GM15510 (cell line): ENCODE measurements around the gene ZBTB7C.

ENCODE experiments used
- POLR2A ChIP-seq: IDR thresholded peaks from 3 replicates; pipeline ENCODE4 v1.6.1; 2011; ENCODE audit warnings: borderline replicate concordance; ENCODE audit not compliant: insufficient read length; ENCODE audit errors: extremely low read depth

The ZBTB7C gene

DNA sequence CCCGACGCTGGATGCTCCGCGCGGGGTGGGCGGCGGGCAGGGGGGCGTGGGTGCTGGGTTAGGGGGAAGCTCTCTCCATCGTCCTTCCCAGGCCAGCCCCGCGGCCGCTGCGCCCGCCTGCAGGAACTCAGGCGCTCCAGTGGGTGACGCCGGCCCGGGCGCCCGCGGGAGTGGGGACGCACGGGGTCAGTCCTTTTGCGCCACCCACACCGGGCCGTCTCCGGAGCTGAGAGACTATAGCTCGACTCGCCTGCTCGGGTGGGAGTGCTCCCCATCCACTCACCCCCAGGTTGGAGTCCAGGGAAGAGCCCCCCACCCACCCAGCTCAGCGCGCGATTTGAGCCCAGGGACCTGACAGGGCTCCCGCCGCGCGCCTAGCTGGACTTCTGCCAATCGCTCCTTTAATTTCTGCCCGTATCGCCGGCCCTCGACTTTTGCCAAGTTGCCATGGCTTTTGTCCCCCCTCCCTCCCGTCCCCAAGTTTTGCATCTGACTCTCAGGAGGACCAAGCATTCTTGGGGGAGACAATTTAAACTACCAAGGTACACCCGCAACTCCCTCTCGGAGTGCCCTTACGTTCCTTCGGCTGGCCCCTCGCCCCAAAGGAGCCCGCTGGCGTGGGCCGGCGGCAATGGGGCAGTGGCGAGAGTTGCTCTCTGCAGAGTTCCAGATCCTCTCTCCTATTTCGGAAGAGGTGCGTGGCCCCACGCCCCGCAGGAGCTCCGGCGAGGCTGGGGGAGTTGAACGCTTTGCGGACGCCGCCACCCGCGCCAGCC is 272.9 kb downstream of the ZBTB7C start:
- no peak for TF ChIP-seq POLR2A

DNA sequence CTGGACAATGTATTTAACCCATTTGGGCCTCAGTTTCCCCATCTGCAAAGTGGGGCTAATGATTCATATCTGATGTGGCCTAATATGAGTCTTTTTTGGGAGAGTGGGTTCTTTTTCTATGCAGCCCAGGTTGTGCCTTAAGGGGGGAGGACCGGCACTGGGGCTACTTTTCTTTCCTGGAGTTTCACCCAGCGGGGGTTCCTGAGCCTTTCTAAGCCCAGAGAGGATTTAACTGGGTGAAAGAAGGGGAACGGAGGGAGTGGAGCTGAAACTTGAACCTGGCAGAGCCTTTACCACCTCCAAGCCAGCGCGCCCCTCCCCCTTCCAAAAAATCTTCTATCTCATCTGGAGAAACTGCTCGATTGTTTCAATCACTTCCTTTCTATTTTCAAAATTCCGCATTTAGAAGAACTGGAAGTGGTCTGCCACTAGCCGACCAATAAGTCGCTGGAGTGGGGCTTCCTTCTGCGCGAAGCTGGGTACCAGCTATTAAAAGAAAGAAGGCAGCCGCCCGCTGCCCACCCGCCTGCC is 273.7 kb downstream of the ZBTB7C start:
- no peak for TF ChIP-seq POLR2A

- no peak for TF ChIP-seq POLR2A
These were observed 274.6 kb downstream of the ZBTB7C start for GRCh38 chr18:48134609-48135008.

- no peak for TF ChIP-seq POLR2A
These were observed 275.4 kb downstream of the ZBTB7C start for GRCh38 chr18:48133671-48134251.

GRCh38 chr18:48132797-48133655 is 276.2 kb downstream of the ZBTB7C start:
- TF ChIP-seq POLR2A = no peak

DNA sequence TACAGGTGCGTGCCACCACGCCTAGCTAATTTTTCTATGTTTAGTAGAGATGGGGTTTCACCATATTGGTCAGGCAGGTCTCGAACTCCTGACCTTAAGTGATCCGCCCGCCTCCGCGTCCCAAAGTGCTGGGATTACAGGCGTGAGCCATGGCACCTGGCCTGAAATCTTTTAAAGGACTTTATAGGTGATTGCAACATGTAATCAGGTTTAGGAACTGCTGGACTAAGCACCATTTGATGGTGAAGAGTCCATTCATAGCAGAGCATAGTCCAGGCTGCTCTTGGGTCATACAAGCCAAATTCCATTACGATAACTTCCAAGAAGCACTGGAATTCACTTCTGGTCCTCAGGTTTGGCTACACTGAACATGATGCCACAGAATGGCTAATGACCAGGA is 278.1 kb downstream of the ZBTB7C start:
- no peak for TF ChIP-seq POLR2A

- no peak for TF ChIP-seq POLR2A
These were observed 279.5 kb downstream of the ZBTB7C start for GRCh38 chr18:48129621-48130082.

GRCh38 chr18:48127606-48128005 is 281.6 kb downstream of the ZBTB7C start:
- TF ChIP-seq POLR2A = no peak

DNA sequence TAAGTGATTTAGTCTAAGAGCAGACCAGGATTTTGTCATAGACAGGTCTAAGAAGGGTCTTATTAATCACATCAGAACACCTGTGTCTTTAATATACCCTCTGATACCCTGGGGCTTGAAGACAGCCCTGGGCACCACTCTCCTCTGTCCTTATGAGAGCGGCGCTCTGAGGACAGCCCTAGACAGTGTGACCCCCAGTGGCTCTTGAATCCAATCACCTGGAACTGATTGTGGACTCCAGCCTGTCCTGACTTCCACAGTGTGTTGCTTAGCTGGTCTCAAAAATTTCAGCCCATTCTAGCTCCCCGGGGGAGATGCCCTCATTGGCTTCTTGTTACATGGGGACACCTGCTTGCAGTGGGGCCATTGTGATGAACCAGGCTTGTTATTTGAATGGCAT is 282.9 kb downstream of the ZBTB7C start:
- no peak for TF ChIP-seq POLR2A

DNA sequence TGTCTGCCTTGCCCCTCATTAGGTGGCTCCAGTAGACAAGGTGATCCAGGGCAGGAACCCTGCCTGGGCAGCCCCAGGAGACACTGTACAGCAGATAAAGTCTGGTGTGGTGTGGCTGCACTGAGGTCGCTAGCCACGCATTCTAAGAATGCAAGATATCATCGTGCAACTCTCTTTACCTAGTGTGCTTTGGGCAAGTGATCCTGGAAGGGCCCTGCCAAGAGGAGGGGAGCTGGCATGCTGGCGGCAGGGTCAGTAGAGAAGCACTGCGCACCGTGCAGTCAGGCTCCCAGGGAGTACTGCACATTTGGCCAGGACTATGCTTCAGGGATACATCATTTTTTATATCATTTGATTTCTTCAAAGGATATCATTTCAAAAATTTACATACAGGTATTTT is 283.5 kb downstream of the ZBTB7C start:
- no peak for TF ChIP-seq POLR2A

- TF ChIP-seq POLR2A = no peak
These were observed 284.1 kb downstream of the ZBTB7C start for GRCh38 chr18:48124857-48125626.

- TF ChIP-seq POLR2A = no peak
These were observed 285.2 kb downstream of the ZBTB7C start for GRCh38 chr18:48123941-48124340.

DNA sequence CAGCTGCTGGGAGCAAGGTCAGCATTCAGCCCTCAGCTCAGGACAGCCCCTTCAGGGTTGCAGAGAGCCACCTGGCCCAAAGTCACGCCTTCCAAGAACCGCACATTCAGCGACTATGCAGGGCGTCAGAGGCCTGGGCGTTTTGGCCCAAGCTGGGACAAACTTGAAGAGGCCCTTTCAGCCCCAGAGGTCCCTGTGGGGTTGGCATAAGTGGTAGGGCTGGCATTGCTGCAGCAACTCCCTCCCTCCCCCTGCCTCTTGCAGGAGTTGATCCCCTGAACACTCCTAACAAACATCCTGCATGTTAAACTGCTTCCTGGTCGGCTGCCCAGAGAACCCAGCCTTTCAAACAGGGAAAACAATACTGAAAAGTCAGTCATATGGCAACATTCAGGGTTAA is 285.9 kb downstream of the ZBTB7C start:
- no peak for TF ChIP-seq POLR2A

- no peak for TF ChIP-seq POLR2A
These were observed 286.4 kb downstream of the ZBTB7C start for GRCh38 chr18:48122816-48123215.
